H1 (cell line): ENCODE measurements around the gene COL16A1. TPM values are rescaled to one million over a fixed set of nuclear protein-coding genes. Genes with fewer than 3 reads are reported as not detected.

Experiments used
- CTCF ChIA-PET: fragments of 300-600 bp; sonication (Branson Sonifier 250); formaldehyde crosslinking; loops from one replicate; lab custom pipeline; 2021; ENCODE audit not compliant: partially characterized antibody; lab: Charles Lee
- POLR2A ChIA-PET: fragments of 300-600 bp; sonication (Branson Sonifier 250); formaldehyde crosslinking; loops from one replicate; lab custom pipeline; 2021; ENCODE audit warnings: inconsistent platforms; ENCODE audit not compliant: partially characterized antibody; lab: Charles Lee
- DNase-seq, 2 experiments: peaks; one replicate each; pipeline versions ENCODE4 v3.0.0 to v3.0.0-alpha.2; 2010 to 2022; ENCODE audit warnings: low spot score in 2 of 2, low read depth in 1 of 2, mixed read lengths in 1 of 2
- FAIRE-seq: peaks from 2 replicates; lab custom pipeline; 2011; peaks lifted over from hg19 to GRCh38; lab: Jason Lieb, UNC
- H2AFZ ChIP-seq: 2 replicates; pipeline ENCODE4 v1.8.1; 2012; ENCODE audit warnings: low read length, inconsistent platforms
- H2AK5ac ChIP-seq: 2 replicates; pipeline ENCODE4 v1.6.1; 2013; ENCODE audit warnings: low read depth, low read length
- H2BK120ac ChIP-seq: replicated peaks from 2 replicates; pipeline ENCODE3; 2013; ENCODE audit warnings: low read depth, low read length, inconsistent platforms
- H2BK12ac ChIP-seq: 2 replicates; pipeline ENCODE4 v1.6.1; 2013; ENCODE audit warnings: low read depth, low read length
- H2BK15ac ChIP-seq: 2 replicates; pipeline ENCODE4 v1.6.1; 2013; ENCODE audit warnings: low read length
- H2BK20ac ChIP-seq: 2 replicates; pipeline ENCODE4 v1.6.1; 2013; ENCODE audit warnings: low read length
- H2BK5ac ChIP-seq: 2 replicates; pipeline ENCODE4 v1.6.1; 2013; ENCODE audit warnings: low read depth, low read length
- H3K14ac ChIP-seq: 2 replicates; pipeline ENCODE4 v1.6.1; 2013; ENCODE audit warnings: inconsistent platforms; ENCODE audit not compliant: insufficient read length
- H3K18ac ChIP-seq: 2 replicates; pipeline ENCODE4 v1.6.1; 2013; ENCODE audit warnings: low read length; ENCODE audit errors: extremely low read depth
- H3K23ac ChIP-seq: 2 replicates; pipeline ENCODE4 v1.6.1; 2013; ENCODE audit warnings: inconsistent platforms; ENCODE audit not compliant: insufficient read length
- H3K23me2 ChIP-seq: 2 replicates; pipeline ENCODE4 v1.6.1; 2013; ENCODE audit warnings: low read depth, low read length
- H3K27ac ChIP-seq: 2 replicates; pipeline ENCODE4 v1.6.1; 2011; ENCODE audit warnings: low read depth, low read length, inconsistent platforms
- H3K27me3 ChIP-seq, 4 experiments: replicated peaks in 1 of 4; 1 replicate in 1 of 4; 2 replicates in 3 of 4; pipeline versions ENCODE4 v1.6.1 to v1.8.1; 2011 to 2013; ENCODE audit warnings: low read length in 3 of 4, mild to moderate bottlenecking in 3 of 4, inconsistent platforms in 2 of 4, mixed read lengths in 2 of 4, moderate library complexity in 1 of 4; ENCODE audit not compliant: control insufficient read depth in 3 of 4, insufficient read depth in 3 of 4; ENCODE audit errors: extremely low read depth in 1 of 4
- H3K36me3 ChIP-seq, 4 experiments: 2 replicates each; pipeline versions ENCODE4 v1.6.1 to v1.8.1; 2011 to 2013; ENCODE audit warnings: mild to moderate bottlenecking in 4 of 4, low read length in 3 of 4, moderate library complexity in 2 of 4, control low read depth in 1 of 4, inconsistent platforms in 1 of 4; ENCODE audit not compliant: insufficient read depth in 4 of 4, control insufficient read depth in 2 of 4
- H3K4ac ChIP-seq: replicated peaks from 2 replicates; pipeline ENCODE3; 2013; ENCODE audit warnings: low read length, low read depth, mixed read lengths, inconsistent platforms; ENCODE audit not compliant: insufficient read length
- H3K4me1 ChIP-seq, 4 experiments: replicated peaks in 1 of 4; 1 replicate in 1 of 4; 2 replicates in 3 of 4; pipeline versions ENCODE4 v1.6.1 to v1.8.1; 2011 to 2013; ENCODE audit warnings: low read length in 3 of 4, inconsistent platforms in 2 of 4, mixed read lengths in 1 of 4; ENCODE audit not compliant: insufficient read depth in 4 of 4, control insufficient read depth in 3 of 4
- H3K4me2 ChIP-seq, 2 experiments: 2 replicates each; pipeline versions ENCODE4 v1.6.1 to v1.8.1; 2011 to 2013; ENCODE audit warnings: low read depth in 2 of 2, low read length in 2 of 2, control low read depth in 1 of 2, inconsistent platforms in 1 of 2, mild to moderate bottlenecking in 1 of 2; ENCODE audit not compliant: insufficient read depth in 1 of 2
- H3K4me3 ChIP-seq, 4 experiments: fragments of 200-600, 300-600 bp in 1 of 4; sonication (generic), shearing (Covaris generic), sonication (Bioruptor Twin) in 1 of 4; 2 replicates each; pipeline versions ENCODE4 v1.5.1 to v1.8.1; 2011 to 2016; ENCODE audit warnings: low read length in 4 of 4, low read depth in 3 of 4, control low read depth in 2 of 4, inconsistent platforms in 2 of 4, mild to moderate bottlenecking in 2 of 4, mixed read lengths in 1 of 4, moderate library complexity in 1 of 4; ENCODE audit not compliant: insufficient read depth in 2 of 4; ENCODE audit errors: extremely low read depth in 1 of 4
- H3K56ac ChIP-seq: replicated peaks from 2 replicates; pipeline ENCODE3; 2013; ENCODE audit warnings: low read depth, mild to moderate bottlenecking, mixed read lengths, low read length, inconsistent platforms; ENCODE audit not compliant: insufficient read length
- H3K79me1 ChIP-seq: 2 replicates; pipeline ENCODE4 v1.6.1; 2013; ENCODE audit warnings: low read depth, low read length, control low read depth
- H3K79me2 ChIP-seq, 2 experiments: 2 replicates each; pipeline versions ENCODE4 v1.6.1 to v1.8.1; 2012 to 2013; ENCODE audit warnings: low read length in 2 of 2, mild to moderate bottlenecking in 2 of 2, inconsistent platforms in 1 of 2; ENCODE audit not compliant: insufficient read depth in 2 of 2, control insufficient read depth in 1 of 2
- H3K9ac ChIP-seq, 4 experiments: replicated peaks in 1 of 4; 1 replicate in 1 of 4; 2 replicates in 3 of 4; pipeline versions ENCODE4 v1.6.1 to v1.8.1; 2011 to 2013; ENCODE audit warnings: low read depth in 3 of 4, low read length in 3 of 4, control low read depth in 2 of 4, mild to moderate bottlenecking in 2 of 4, moderate library complexity in 2 of 4, inconsistent platforms in 1 of 4; ENCODE audit errors: extremely low read depth in 1 of 4
- H3K9me3 ChIP-seq, 2 experiments: 2 replicates each; pipeline versions ENCODE4 v1.6.1 to v1.8.1; 2012 to 2013; ENCODE audit warnings: mild to moderate bottlenecking in 2 of 2, moderate library complexity in 2 of 2, control low read depth in 1 of 2, inconsistent platforms in 1 of 2, low read depth in 1 of 2, low read length in 1 of 2, mixed read lengths in 1 of 2; ENCODE audit not compliant: insufficient read depth in 2 of 2
- H4K20me1 ChIP-seq, 2 experiments: replicated peaks in 1 of 2; 2 replicates each; pipeline versions ENCODE3 to v1.8.1; 2011 to 2013; ENCODE audit warnings: inconsistent platforms in 2 of 2, low read length in 2 of 2, mild to moderate bottlenecking in 1 of 2; ENCODE audit not compliant: insufficient read depth in 2 of 2, control insufficient read depth in 1 of 2
- H4K5ac ChIP-seq: 2 replicates; pipeline ENCODE4 v1.6.1; 2013; ENCODE audit warnings: low read length, low read depth, mixed read lengths, inconsistent platforms; ENCODE audit not compliant: insufficient read length
- H4K8ac ChIP-seq: 2 replicates; pipeline ENCODE4 v1.8.0; 2013; ENCODE audit warnings: mild to moderate bottlenecking, moderate library complexity, low read length, inconsistent platforms; ENCODE audit not compliant: insufficient read depth; ENCODE audit errors: extremely low read depth
- H4K91ac ChIP-seq: replicated peaks from 2 replicates; pipeline ENCODE3; 2013; ENCODE audit warnings: low read length, mixed read lengths, inconsistent platforms; ENCODE audit not compliant: insufficient read length
- CTBP2 ChIP-seq: IDR thresholded peaks from 2 replicates; pipeline ENCODE4 v1.7.0; 2011; ENCODE audit warnings: borderline replicate concordance, mild to moderate bottlenecking, moderate library complexity, mixed read lengths, low read length; ENCODE audit not compliant: insufficient read depth, insufficient read length
- RBBP5 ChIP-seq: IDR thresholded peaks from 2 replicates; pipeline ENCODE4 v1.7.1; 2012; ENCODE audit warnings: low read depth, mild to moderate bottlenecking, inconsistent platforms, low read length, moderate library complexity, borderline replicate concordance
- WGBS, 2 experiments: shearing (Covaris generic) in 1 of 2; methylation state at CpG; one replicate each; pipeline versions ENCODE4 v1.1.6 to v1.1.7; 2013 to 2015; ENCODE audit warnings: low lambda C conversion rate in 2 of 2, mixed read lengths in 2 of 2, inconsistent platforms in 1 of 2, low coverage in 1 of 2, missing lambda C conversion rate in 1 of 2; ENCODE audit not compliant: insufficient replicate concordance in 2 of 2, insufficient coverage in 1 of 2, insufficient read length in 1 of 2; ENCODE audit errors: extremely low coverage in 1 of 2, missing lambda C conversion rate in 1 of 2; 5-methylcytosine and 5-hydroxymethylcytosine counted together
- polyA plus RNA-seq, 7 experiments: library from polyadenylated mRNA; depleted of rRNA in 3 of 7; stranded (reverse) in 5 of 7; unstranded in 2 of 7; fragments of >200 nt in 5 of 7; fragments of 200-250 nt in 2 of 7; gene quantifications; 1 replicate in 5 of 7; 2 replicates in 1 of 7; 4 replicates in 1 of 7; pipeline versions ENCODE4 v1.2.1 to v1.2.3, GENCODE V29; 2011 to 2013; ENCODE audit warnings: missing spikeins in 2 of 7, mixed read lengths in 2 of 7
- total RNA-seq: library from RNA; stranded (reverse); fragmentation: NEBNext Ultra II Directional; extraction: Animal tissue kit (Norgen Biotek cat#: 25700); gene quantifications from 2 replicates; pipeline ENCODE4 v1.2.1, GENCODE V29; 2021
- TF ChIP-seq, protein P1 (sequence below), 3 experiments: IDR thresholded peaks; 1 replicate in 2 of 3; 2 replicates in 1 of 3; pipeline versions ENCODE4 v1.5.1 to v1.6.1; 2011; ENCODE audit warnings: low read length in 3 of 3, mild to moderate bottlenecking in 3 of 3, inconsistent platforms in 2 of 3, low read depth in 1 of 3, moderate library complexity in 1 of 3; ENCODE audit not compliant: insufficient read depth in 1 of 3; ENCODE audit errors: control extremely low read depth in 1 of 3

Gene COL16A1
- total and polyA plus RNA-seq, 2 of the 8 experiments (the other 6 are each of a cell fraction or from before 2014, with no cell fraction given) = 2.0 to 10.5 TPM

DNA sequence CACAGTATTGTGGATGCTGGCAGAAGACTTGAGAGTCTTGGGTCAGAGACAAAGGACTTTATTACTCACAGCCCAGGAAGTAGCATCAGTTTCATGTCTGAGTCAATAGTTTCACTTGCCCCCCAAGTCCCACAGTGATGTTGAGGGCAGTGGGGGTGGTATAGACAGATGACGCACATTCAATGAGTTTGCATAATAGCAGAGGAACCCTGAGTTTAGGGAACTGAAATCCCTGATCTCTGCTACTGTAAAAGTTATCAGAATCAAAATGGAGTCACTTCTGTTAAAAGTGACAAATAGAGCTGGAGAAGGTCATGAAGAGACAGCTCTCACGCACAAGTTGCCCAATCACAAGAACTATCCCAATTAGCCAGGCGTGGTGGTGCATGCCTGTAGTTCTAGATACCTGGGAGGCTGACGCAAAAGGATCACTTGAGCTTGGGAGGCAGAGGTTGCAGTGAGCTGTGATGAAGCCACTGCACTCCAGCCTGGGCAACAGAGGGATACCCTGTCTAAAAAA, 97.8 kb downstream of the COL16A1 start:
- no peak for FAIRE-seq
- H3K56ac ChIP-seq = no peak overlapping the region
- TF ChIP-seq, protein P1, sequence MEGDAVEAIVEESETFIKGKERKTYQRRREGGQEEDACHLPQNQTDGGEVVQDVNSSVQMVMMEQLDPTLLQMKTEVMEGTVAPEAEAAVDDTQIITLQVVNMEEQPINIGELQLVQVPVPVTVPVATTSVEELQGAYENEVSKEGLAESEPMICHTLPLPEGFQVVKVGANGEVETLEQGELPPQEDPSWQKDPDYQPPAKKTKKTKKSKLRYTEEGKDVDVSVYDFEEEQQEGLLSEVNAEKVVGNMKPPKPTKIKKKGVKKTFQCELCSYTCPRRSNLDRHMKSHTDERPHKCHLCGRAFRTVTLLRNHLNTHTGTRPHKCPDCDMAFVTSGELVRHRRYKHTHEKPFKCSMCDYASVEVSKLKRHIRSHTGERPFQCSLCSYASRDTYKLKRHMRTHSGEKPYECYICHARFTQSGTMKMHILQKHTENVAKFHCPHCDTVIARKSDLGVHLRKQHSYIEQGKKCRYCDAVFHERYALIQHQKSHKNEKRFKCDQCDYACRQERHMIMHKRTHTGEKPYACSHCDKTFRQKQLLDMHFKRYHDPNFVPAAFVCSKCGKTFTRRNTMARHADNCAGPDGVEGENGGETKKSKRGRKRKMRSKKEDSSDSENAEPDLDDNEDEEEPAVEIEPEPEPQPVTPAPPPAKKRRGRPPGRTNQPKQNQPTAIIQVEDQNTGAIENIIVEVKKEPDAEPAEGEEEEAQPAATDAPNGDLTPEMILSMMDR (IDR thresholded peaks at IDR 0.05; ENCODE audit: control extremely low read depth in 1 of 3, insufficient read depth in 1 of 3, low read depth in 1 of 3, low read length in 3 of 3) = no peak
- TF ChIP-seq RBBP5 (no peak), CTBP2 (no peak)
- TF ChIP-seq, all 59 proteins: peak for 0

More for the DNA sequence above, 97.8 kb downstream of the COL16A1 start:
- no peaks in the 10 kb centered on the region for H3K9me3 ChIP-seq
- H4K91ac ChIP-seq = no peak overlapping the region
- no peak overlapping the region for H2BK12ac ChIP-seq
- H3K18ac ChIP-seq = no peak overlapping the region
- no peak overlapping the region for H2BK15ac ChIP-seq
- H3K36me3 ChIP-seq = no peaks in the 10 kb centered on the region
- no peak for DNase-seq
- H3K4me3 ChIP-seq = no peak overlapping the region
- no peak overlapping the region for H4K5ac ChIP-seq
- ChIA-PET POLR2A (no interaction called here), CTCF (interaction anchor here (0.6 to 3.2 kb wide), 7 partner anchors 9 to 359 kb away, joined by 3 to 15 read pairs (median 4); no protein-coding TSS in a partner anchor)
- no peak overlapping the region for H2AFZ ChIP-seq
- no peaks in the 10 kb centered on the region for H4K20me1 ChIP-seq
- no peak overlapping the region for H2BK20ac ChIP-seq
- no peak overlapping the region for H4K8ac ChIP-seq
- no peaks in the 10 kb centered on the region for H3K27me3 ChIP-seq
- H3K27ac ChIP-seq = no peak overlapping the region
- no peak overlapping the region for H3K23ac ChIP-seq
- no peak overlapping the region for H3K9ac ChIP-seq
- no peak overlapping the region for H3K4ac ChIP-seq
- 83% methylated on average over 4 of the region's 4 CpGs; no CpG with 5 or more reads in 1 of the 2 experiments for WGBS, 2 experiments
- H3K4me2 ChIP-seq = no peak overlapping the region
- H3K4me1 ChIP-seq = no peaks in the 10 kb centered on the region
- no peaks in the 10 kb centered on the region for H3K79me2 ChIP-seq
- H2BK5ac ChIP-seq = no peak overlapping the region
- no peak overlapping the region for H2BK120ac ChIP-seq
- no peak overlapping the region for H2AK5ac ChIP-seq
- H3K14ac ChIP-seq = no peak overlapping the region
- H3K23me2 ChIP-seq = no peaks in the 10 kb centered on the region
- H3K79me1 ChIP-seq = no peaks in the 10 kb centered on the region
